Neural cell (in vitro differentiated cells): ENCODE data around the gene PIK3IP1. TPM values are rescaled to one million over a fixed set of nuclear protein-coding genes. Genes with fewer than 3 reads are reported as not detected.

Experiments used
- H2AFZ ChIP-seq: fragments of 200-600, 300-800 bp; sonication (generic), shearing (Covaris generic); 2 replicates; pipeline ENCODE4 v1.6.0; 2014; ENCODE audit warnings: low read depth, mild to moderate bottlenecking, antibody characterized with exemption, low read length, moderate library complexity
- H3F3A ChIP-seq: fragments of 200-600 bp; shearing (Covaris generic); 2 replicates; pipeline ENCODE4 v1.6.1; 2016; ENCODE audit warnings: mild to moderate bottlenecking, moderate library complexity, mixed read lengths, antibody characterized with exemption, low read length; ENCODE audit not compliant: insufficient read depth, poor library complexity, severe bottlenecking
- H3K27ac ChIP-seq: fragments of 200-600, 300-800 bp; sonication (generic), shearing (Covaris generic); 2 replicates; pipeline ENCODE4 v1.5.1; 2014; ENCODE audit warnings: mild to moderate bottlenecking, low read length, moderate library complexity
- H3K27me3 ChIP-seq: fragments of 300-800, 200-600 bp; sonication (generic), shearing (Covaris generic); 2 replicates; pipeline ENCODE4 v1.6.0; 2014; ENCODE audit warnings: mild to moderate bottlenecking, low read depth, low read length, moderate library complexity; ENCODE audit not compliant: insufficient read depth
- H3K36me3 ChIP-seq: fragments of 300-800, 200-600 bp; sonication (generic), shearing (Covaris generic); 2 replicates; pipeline ENCODE4 v1.5.1; 2014; ENCODE audit warnings: mild to moderate bottlenecking, antibody characterized with exemption, low read length, moderate library complexity; ENCODE audit not compliant: insufficient read depth
- H3K4me2 ChIP-seq: fragments of 300-800, 200-600 bp; sonication (generic), shearing (Covaris generic); 2 replicates; pipeline ENCODE4 v1.6.0; 2014; ENCODE audit warnings: mild to moderate bottlenecking, low read length
- H3K4me3 ChIP-seq: fragments of 300-800, 200-600 bp; sonication (generic), shearing (Covaris generic); 2 replicates; pipeline ENCODE4 v1.5.1; 2014; ENCODE audit warnings: mild to moderate bottlenecking, low read length, moderate library complexity
- H3K79me2 ChIP-seq: fragments of 200-600 bp; shearing (Covaris generic); replicated peaks from 2 replicates; pipeline ENCODE4 v1.6.0; 2014; ENCODE audit warnings: mild to moderate bottlenecking, low read length, moderate library complexity; ENCODE audit not compliant: insufficient read depth
- H3K9ac ChIP-seq: fragments of 300-800, 200-600 bp; sonication (generic), shearing (Covaris generic); 2 replicates; pipeline ENCODE4 v1.6.1; 2016; ENCODE audit warnings: mild to moderate bottlenecking, low read length, mixed read lengths
- H3K9me2 ChIP-seq: fragments of 200-600 bp; shearing (Covaris generic); 2 replicates; pipeline ENCODE4 v1.6.1; 2016; ENCODE audit warnings: mild to moderate bottlenecking, low read length, mixed read lengths; ENCODE audit not compliant: insufficient read depth
- H3K9me3 ChIP-seq: fragments of 200-600, 300-800 bp; sonication (generic), shearing (Covaris generic); 2 replicates; pipeline ENCODE4 v1.6.1; 2016; ENCODE audit warnings: mild to moderate bottlenecking, mixed run types, low read length, moderate library complexity, mixed read lengths
- H4K20me1 ChIP-seq: fragments of 200-600 bp; shearing (Covaris generic); 2 replicates; pipeline ENCODE4 v1.6.1; 2016; ENCODE audit warnings: mild to moderate bottlenecking, mixed run types; ENCODE audit not compliant: insufficient read depth
- EP300 ChIP-seq: fragments of 450-650 bp; conservative IDR thresholded peaks from 2 replicates; pipeline ENCODE4 v1.6.1; 2014; ENCODE audit warnings: antibody characterized with exemption, mild to moderate bottlenecking, moderate library complexity; ENCODE audit not compliant: poor library complexity, severe bottlenecking
- EZH2 ChIP-seq: fragments of 200-600, 300-800 bp; shearing (Covaris generic), sonication (generic); IDR thresholded peaks from 2 replicates; pipeline ENCODE4 v1.6.1; 2014; ENCODE audit warnings: antibody characterized with exemption, low read length, borderline replicate concordance, mild to moderate bottlenecking; ENCODE audit not compliant: insufficient read depth, poor library complexity, severe bottlenecking
- MXI1 ChIP-seq: fragments of 450-650 bp; conservative IDR thresholded peaks from 2 replicates; pipeline ENCODE4 v1.6.1; 2014; ENCODE audit warnings: antibody characterized with exemption, mild to moderate bottlenecking; ENCODE audit not compliant: poor library complexity, severe bottlenecking
- POLR2AphosphoS5 ChIP-seq: IDR thresholded peaks from 2 replicates; pipeline ENCODE4 v1.6.1; 2012
- RAD21 ChIP-seq: fragments of 450-650 bp; conservative IDR thresholded peaks from 2 replicates; pipeline ENCODE4 v1.6.1; 2014; ENCODE audit warnings: antibody characterized with exemption, mild to moderate bottlenecking, moderate library complexity
- SMC3 ChIP-seq: fragments of 450-650 bp; conservative IDR thresholded peaks from 2 replicates; pipeline ENCODE4 v1.6.1; 2014; ENCODE audit warnings: antibody characterized with exemption, mild to moderate bottlenecking, moderate library complexity; ENCODE audit not compliant: poor library complexity
- TAF1 ChIP-seq: IDR thresholded peaks from 2 replicates; pipeline ENCODE4 v1.6.1; 2012; ENCODE audit warnings: low read depth
- polyA plus RNA-seq: library from polyadenylated mRNA; depleted of rRNA; stranded (reverse); fragments of >200 nt; gene quantifications from 2 replicates; pipeline ENCODE4 v1.2.3, GENCODE V29; 2014
- TF ChIP-seq, protein P1 (sequence below): IDR thresholded peaks from 2 replicates; pipeline ENCODE4 v1.6.1; 2012; ENCODE audit warnings: borderline replicate concordance
- TF ChIP-seq, protein P2 (sequence below): fragments of 450-650 bp; IDR thresholded peaks from 2 replicates; pipeline ENCODE4 v1.5.1; 2014; ENCODE audit warnings: antibody characterized with exemption, mild to moderate bottlenecking, moderate library complexity; ENCODE audit not compliant: poor library complexity, severe bottlenecking

Gene PIK3IP1
- polyA plus RNA-seq, 1 donor from 2014 or later = 32.0 TPM

DNA sequence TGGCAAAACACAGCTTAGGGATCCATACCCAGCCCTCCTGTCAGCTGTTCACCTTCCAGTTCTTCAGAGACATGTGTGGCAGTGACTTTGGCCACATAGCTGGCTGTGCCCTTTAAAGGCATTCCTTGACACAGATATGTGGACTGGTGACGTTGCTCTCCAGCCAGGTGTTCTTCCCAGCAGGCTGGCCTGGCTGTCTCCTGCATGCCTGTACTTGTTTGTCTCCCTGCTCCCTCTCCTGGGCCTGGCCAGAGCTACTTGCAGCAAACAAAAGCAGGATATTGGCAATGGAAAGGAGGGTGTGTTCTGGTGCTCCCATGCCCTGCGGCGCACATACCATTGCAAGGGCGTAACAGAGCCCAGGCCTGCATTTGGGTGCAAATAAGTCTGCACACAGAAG lies 38.3 kb downstream of the PIK3IP1 start:
- Histone ChIP-seq H3K27ac (no peak overlapping the region), H3K79me2 (peaks cover 17% of the 10 kb centered on the region), H3K4me2 (no peak overlapping the region), H2AFZ (no peak overlapping the region), H3K27me3 (no peaks in the 10 kb centered on the region), H3F3A (no peaks in the 10 kb centered on the region), H3K9me3 (no peaks in the 10 kb centered on the region), H3K4me3 (no peak overlapping the region), H3K9me2 (no peaks in the 10 kb centered on the region), H4K20me1 (no peaks in the 10 kb centered on the region), H3K9ac (no peak overlapping the region), H3K36me3 (no peaks in the 10 kb centered on the region)
- TF ChIP-seq TAF1 (no peak), POLR2AphosphoS5 (no peak), EZH2 (no peak), EP300 (no peak), SMC3 (no peak), RAD21 (no peak), MXI1 (no peak)
- TF ChIP-seq, protein P1, sequence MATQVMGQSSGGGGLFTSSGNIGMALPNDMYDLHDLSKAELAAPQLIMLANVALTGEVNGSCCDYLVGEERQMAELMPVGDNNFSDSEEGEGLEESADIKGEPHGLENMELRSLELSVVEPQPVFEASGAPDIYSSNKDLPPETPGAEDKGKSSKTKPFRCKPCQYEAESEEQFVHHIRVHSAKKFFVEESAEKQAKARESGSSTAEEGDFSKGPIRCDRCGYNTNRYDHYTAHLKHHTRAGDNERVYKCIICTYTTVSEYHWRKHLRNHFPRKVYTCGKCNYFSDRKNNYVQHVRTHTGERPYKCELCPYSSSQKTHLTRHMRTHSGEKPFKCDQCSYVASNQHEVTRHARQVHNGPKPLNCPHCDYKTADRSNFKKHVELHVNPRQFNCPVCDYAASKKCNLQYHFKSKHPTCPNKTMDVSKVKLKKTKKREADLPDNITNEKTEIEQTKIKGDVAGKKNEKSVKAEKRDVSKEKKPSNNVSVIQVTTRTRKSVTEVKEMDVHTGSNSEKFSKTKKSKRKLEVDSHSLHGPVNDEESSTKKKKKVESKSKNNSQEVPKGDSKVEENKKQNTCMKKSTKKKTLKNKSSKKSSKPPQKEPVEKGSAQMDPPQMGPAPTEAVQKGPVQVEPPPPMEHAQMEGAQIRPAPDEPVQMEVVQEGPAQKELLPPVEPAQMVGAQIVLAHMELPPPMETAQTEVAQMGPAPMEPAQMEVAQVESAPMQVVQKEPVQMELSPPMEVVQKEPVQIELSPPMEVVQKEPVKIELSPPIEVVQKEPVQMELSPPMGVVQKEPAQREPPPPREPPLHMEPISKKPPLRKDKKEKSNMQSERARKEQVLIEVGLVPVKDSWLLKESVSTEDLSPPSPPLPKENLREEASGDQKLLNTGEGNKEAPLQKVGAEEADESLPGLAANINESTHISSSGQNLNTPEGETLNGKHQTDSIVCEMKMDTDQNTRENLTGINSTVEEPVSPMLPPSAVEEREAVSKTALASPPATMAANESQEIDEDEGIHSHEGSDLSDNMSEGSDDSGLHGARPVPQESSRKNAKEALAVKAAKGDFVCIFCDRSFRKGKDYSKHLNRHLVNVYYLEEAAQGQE = no peak
- TF ChIP-seq, protein P2, sequence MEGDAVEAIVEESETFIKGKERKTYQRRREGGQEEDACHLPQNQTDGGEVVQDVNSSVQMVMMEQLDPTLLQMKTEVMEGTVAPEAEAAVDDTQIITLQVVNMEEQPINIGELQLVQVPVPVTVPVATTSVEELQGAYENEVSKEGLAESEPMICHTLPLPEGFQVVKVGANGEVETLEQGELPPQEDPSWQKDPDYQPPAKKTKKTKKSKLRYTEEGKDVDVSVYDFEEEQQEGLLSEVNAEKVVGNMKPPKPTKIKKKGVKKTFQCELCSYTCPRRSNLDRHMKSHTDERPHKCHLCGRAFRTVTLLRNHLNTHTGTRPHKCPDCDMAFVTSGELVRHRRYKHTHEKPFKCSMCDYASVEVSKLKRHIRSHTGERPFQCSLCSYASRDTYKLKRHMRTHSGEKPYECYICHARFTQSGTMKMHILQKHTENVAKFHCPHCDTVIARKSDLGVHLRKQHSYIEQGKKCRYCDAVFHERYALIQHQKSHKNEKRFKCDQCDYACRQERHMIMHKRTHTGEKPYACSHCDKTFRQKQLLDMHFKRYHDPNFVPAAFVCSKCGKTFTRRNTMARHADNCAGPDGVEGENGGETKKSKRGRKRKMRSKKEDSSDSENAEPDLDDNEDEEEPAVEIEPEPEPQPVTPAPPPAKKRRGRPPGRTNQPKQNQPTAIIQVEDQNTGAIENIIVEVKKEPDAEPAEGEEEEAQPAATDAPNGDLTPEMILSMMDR = no peak

DNA sequence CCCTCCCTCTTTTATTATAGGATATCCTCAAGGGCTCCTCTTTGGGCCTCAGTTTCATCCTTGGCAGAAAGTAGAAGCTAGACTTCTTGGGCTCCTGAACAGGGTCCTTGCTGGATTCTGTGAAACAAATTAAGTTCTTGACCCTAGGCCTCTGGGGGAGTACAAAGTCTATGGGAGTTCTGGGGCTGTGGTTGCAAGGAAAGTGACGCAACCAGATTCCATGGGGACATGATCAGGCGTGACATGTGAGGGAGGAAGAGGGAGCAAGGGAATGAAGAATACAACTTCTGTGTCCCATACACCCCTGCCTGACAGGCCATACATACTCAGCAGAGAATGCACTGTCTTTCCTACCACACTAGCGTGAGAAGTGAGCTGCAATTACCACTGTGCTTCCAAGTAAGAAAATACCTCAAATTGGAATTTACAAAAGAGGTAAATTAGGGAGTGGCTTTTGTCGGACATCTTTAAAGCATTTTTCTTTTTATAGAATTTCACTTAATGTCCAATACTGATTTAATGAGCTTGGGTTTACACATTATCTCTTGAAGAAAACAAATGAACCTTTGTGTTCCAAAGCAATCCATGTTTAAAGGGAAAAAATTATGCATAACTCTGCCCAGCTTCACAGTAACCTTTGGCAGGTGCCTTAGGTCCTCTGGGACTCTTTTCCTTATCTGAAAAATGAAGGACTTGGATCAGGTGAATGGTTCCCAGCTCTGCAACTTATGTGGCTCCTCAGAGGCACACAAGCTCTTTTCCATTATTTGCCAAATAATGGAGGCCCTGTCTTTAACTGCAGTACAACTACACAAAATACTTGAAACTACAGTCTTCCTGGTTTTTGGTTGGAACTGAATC lies 41.3 kb downstream of the PIK3IP1 start:
- H3K4me3 ChIP-seq = peak overlapping the region; percentile 74
- no peaks in the 10 kb centered on the region for H3K36me3 ChIP-seq
- no peak for TF ChIP-seq POLR2AphosphoS5
- no peaks in the 10 kb centered on the region for H4K20me1 ChIP-seq
- no peaks in the 10 kb centered on the region for H3K9me2 ChIP-seq
- no peaks in the 10 kb centered on the region for H3F3A ChIP-seq
- no peak overlapping the region for H3K27ac ChIP-seq
- no peaks in the 10 kb centered on the region for H3K27me3 ChIP-seq
- no peak overlapping the region for H3K9ac ChIP-seq
- no peak overlapping the region for H2AFZ ChIP-seq
- H3K4me2 ChIP-seq = peak overlapping the region; percentile 23
- H3K79me2 ChIP-seq = peaks cover 25% of the 10 kb centered on the region
- H3K9me3 ChIP-seq = no peaks in the 10 kb centered on the region
